ENCODE results near the gene TMEM259.

DNA sequence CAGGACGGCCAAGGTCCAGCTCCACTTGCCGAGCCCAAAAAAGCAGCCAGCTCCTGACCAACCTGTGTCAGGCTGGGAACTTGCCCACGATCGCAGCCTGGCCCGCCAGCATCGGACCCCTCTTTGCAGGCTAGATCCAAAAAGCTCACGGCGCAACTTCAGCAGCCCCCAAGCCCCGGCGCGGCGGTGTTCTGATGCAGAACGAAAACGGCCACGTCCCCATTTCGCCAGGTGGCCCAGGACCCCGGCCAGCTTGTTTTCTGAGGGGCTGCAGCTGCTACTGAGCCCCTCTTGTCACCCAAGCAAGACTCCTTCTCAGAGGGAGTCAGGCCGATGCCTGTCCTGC lies 1.3 kb downstream of the TMEM259 start:
- TF ChIP-seq POLR2A (IDR thresholded peaks at IDR 0.05; ENCODE audit: low read depth, low read length) (no peak), MYC (IDR thresholded peaks at IDR 0.05; ENCODE audit: low read depth, low read length) (no peak), GATA2 (IDR thresholded peaks at IDR 0.05; ENCODE audit: insufficient read depth, insufficient read length, low read depth, low read length) (no peak), EZH2 (IDR thresholded peaks at IDR 0.05; ENCODE audit: borderline replicate concordance, low read depth, low read length, severe bottlenecking) (no peak), POLR2AphosphoS5 (IDR thresholded peaks at IDR 0.05; ENCODE audit: insufficient read depth, low read depth, low read length) (no peak), JUN (IDR thresholded peaks at IDR 0.05; ENCODE audit: borderline replicate concordance, insufficient read depth, insufficient read length, low read depth) (no peak), FOS (IDR thresholded peaks at IDR 0.05; ENCODE audit: borderline replicate concordance, insufficient read depth, low read length) (no peak)
- TF ChIP-seq, protein P1, sequence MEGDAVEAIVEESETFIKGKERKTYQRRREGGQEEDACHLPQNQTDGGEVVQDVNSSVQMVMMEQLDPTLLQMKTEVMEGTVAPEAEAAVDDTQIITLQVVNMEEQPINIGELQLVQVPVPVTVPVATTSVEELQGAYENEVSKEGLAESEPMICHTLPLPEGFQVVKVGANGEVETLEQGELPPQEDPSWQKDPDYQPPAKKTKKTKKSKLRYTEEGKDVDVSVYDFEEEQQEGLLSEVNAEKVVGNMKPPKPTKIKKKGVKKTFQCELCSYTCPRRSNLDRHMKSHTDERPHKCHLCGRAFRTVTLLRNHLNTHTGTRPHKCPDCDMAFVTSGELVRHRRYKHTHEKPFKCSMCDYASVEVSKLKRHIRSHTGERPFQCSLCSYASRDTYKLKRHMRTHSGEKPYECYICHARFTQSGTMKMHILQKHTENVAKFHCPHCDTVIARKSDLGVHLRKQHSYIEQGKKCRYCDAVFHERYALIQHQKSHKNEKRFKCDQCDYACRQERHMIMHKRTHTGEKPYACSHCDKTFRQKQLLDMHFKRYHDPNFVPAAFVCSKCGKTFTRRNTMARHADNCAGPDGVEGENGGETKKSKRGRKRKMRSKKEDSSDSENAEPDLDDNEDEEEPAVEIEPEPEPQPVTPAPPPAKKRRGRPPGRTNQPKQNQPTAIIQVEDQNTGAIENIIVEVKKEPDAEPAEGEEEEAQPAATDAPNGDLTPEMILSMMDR (IDR thresholded peaks at IDR 0.05; ENCODE audit: extremely low read depth in 1 of 2, insufficient read depth in 1 of 2, low read depth in 1 of 2, low read length in 2 of 2), result no peak
- TF ChIP-seq, protein P2, sequence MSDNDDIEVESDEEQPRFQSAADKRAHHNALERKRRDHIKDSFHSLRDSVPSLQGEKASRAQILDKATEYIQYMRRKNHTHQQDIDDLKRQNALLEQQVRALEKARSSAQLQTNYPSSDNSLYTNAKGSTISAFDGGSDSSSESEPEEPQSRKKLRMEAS (IDR thresholded peaks at IDR 0.05; ENCODE audit: insufficient read depth, insufficient read length), result no peak
